Activated T-cell treated with anti-CD3 and anti-CD28 coated beads, Interleukin-2, amount 50 U/mL, for 1 hour (primary cell): Measurements from ENCODE around the gene AHI1.

Experiments used
- DNase-seq: peaks from one replicate; pipeline ENCODE4 v3.0.0-alpha.2; 2020

AHI1 gene

DNA sequence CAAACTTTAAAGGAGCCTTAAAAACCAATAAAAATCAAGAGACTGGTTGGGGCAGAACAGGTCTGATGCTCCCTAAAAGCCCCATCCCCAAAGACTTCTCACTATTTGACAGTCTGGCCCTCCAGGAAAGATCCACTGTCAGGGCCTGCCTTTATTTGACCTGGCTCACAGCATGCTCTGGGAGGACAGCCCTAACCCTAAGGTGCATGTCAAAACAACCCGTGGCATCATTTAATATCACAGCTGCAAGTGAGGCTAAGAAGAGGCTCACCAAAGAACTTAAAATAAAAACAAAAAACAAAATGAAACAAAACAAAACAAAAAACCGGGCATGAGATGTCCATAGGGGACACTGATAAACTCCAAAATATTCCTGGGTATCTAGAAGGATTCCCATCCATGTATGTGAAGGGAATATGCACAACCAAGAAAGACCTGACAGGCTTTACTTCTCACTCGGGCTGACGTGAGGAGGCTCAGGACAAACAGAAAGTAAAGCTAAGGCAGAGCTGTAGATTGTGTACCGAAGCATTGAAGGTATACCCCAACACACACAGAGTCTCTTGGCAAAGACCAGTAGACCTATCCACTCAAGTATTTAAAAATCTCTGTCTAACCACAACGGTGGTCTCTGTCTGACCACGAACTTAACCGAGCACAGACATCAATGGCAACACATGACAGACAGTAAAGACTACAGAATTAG is 57.3 kb downstream of the AHI1 start:
- DNase-seq, result no peak

DNA sequence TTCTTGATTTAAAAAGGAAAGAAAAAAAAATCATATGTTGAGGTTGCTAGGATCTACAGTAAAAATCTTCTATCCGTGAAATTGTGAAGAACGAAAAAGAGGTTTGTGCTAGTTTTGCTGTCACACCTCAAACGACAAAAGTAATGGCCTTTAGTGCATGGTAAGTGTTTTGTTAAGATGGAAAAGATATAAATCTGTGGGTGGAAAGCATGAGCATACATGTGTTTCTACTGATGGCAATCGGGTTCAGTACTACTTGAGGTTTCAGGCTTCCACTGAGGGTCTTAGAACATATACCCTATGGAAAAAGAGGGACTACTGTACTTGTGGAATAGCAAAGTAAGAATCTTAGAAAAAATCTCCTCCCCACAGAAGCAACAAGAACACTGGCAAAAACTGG is 58.0 kb downstream of the AHI1 start:
- DNase-seq, result no peak

GRCh38 chr6:135438907-135439535 is 58.5 kb downstream of the AHI1 start:
- no peak for DNase-seq

GRCh38 chr6:135434991-135435390 is 62.5 kb downstream of the AHI1 start:
- DNase-seq, result no peak

- no peak for DNase-seq
Observed at GRCh38 chr6:135434095-135434494, 63.4 kb downstream of the AHI1 start.

- no peak for DNase-seq
Observed at GRCh38 chr6:135428078-135428477, 69.5 kb downstream of the AHI1 start.

DNA sequence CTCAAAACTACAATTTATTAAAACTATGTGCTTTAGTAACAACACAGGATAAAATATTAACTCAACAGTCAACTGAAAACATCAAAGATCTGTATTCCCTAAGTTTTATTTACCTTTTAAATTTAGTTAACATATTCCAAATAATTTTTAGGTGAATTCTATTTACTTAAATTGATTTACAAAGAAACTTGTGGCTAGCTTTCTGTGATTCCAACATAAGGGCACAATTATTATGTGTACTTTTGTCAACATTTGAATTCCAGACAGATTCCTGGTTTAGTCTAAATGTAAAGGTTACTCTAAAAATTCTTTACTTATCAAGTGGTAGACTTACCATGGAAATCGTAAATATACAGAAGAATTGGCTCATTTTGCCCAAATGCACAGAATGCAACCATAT is 70.7 kb downstream of the AHI1 start:
- DNase-seq, result no peak

DNA sequence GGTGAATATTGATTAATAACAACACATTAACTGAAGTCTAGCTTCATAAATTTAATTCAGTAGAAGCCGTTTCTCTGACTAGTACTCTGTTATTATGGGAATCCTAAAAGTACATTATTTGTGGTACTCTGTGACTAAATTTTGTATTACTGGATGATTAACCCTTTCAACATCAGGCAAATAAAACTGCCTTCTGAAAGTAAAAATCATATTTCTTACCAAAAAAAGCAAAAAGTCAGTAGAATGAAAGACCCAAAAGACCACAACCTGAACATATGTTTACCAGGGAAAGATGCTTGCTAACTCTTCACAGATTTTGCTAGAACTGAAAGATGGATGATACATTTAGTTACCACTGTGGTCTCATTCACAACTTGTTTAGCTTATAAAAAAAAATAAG is 73.2 kb downstream of the AHI1 start:
- DNase-seq, result no peak

DNA sequence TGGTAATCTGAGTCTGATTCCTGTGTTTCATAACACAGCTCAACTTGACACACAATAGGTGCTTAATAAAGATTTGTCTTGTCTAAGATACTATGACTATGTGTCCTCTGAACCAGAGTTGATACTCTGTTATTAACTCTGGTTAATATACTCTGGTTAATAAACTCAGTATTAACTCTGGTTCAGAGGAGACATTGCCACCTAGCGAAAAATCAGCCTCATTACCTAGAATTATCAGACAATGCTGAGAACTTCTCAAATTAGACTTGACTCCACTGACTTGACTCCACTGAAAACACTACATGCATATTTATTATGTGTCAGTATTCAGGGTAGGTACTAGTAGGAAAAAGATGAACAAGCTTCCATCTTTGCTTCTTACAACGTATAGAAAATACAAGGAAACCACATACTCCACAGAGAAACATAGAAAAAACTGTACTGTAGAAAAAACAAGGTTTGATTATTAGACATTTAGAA is 73.9 kb downstream of the AHI1 start:
- no peak for DNase-seq

GRCh38 chr6:135419162-135419561 is 78.4 kb downstream of the AHI1 start:
- no peak for DNase-seq

DNA sequence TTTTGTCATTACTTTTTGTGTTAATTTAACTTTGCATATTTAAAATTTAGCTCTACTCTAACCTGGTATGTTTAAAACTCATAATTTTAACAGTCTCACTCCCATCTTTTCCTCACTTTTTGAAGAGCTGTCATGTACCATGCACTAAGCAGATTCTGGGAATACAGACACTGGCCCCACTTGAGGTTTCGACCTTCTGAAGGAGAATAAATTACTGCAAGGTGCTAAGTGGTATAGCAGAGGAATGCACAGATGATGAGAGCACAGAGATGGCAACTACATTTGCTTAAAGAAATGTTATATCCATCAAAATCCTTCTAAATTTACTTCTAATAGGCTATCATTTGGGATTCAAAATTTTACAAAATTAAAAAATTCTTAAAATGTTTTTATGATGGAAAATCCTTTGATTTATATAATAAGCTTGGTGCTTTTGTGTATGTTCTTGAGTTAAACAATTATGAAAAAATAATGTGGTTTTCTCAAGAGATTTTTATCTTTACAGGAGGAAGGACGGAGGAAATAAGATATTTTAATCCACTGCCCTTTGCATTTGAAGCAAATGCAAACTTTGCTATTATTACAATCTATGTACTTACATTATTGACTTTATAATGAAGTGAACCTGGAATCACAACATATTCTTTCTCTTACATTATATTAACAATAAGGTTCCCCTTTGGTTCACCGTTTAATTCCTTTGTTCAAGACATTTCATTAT is 79.3 kb downstream of the AHI1 start:
- DNase-seq, result no peak

GRCh38 chr6:135412761-135413160 is 84.8 kb downstream of the AHI1 start:
- DNase-seq, result no peak

GRCh38 chr6:135411849-135412248 is 85.7 kb downstream of the AHI1 start:
- DNase-seq, result no peak

DNA sequence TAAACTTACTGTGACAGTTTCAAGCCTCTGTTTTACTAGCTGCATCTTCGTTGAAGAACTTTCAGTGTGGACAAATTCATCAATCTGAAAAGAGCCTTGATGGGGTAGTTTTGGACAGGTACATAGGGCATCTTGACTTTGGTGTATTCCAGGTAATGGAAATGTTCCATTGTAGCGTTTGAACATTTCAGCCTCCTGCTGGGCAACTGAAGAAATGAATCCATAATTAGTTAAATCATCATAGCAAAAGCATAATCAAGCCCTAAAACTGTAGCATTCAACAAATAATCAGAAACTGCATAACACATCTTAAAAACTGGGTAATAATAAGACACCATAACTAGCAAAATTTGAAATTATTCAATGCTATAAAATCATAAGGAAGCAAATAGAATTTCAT is 86.2 kb downstream of the AHI1 start:
- DNase-seq, result no peak

GRCh38 chr6:135410856-135411255 is 86.7 kb downstream of the AHI1 start:
- no peak for DNase-seq

- no peak for DNase-seq
Observed at GRCh38 chr6:135403584-135403983, 94.0 kb downstream of the AHI1 start.

DNA sequence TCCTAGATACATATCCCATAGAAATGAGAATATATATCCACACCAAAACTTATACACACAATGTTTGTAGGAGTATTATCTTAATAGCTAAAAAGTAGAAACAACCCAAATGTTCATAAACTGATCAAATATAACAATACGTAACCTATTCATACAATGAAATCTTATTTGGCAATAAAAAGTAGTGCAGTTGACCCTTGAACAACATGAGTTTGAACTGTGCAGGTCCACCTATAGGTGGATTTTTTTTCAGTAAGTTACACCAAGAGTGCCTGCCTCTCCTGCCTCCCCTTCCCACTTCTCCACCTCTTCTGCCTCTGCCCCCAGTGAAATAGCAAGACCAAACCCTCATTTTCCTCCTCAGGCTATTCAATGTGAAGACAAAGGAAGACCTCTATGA is 95.2 kb downstream of the AHI1 start:
- no peak for DNase-seq

DNA sequence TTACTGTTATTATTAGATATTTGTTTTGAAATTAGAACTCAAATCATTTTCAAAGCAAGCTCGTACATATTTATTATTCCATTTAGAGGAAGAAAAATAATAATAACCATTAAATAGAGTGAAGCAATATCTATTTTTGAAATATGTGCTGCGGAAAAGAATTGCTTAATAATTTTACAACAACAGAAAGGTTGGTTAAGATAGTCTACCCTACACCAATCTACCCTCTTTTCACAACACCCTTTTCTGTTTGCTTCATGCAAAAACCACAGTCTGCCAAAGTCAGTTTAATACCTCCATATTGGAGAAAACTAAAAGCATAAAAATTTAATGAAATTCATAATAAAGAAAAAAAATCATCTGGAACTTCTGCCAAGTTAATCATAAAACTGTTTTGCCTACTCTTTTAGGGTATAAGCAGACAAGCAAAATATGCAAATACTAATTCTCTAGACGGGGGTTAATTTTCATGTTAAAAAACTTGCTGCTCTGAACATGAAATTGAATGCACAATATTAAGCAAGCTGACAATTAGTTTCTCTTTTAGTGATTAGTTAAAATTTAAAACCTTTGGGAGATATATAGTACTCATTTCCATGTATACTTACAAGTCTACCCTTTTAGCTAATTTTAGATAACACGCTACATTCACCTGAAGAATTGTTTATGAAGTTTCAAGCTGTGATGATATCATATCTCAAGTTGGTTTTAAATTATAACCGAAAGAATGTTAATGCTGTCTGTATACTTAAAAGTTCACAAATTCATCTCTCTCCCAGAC is 100.2 kb downstream of the AHI1 start:
- no peak for DNase-seq

DNA sequence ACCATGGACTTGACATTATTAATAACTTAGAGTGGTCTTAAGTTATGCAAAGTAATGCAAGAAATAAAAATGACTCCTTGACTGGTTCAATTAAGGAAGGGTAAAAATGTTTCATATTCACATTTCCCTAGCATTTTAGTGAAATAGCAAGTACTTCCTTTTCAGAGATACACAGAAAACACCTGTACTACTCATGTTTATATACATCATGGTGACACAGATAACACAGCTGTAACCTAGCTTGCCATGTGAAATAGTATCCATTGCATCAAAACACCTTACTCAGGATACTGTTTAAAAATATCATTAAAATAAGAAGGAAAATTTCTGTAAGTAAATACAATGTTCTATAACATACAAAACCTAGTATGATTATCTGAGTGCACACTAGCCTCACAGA is 102.4 kb downstream of the AHI1 start:
- no peak for DNase-seq

- DNase-seq, result no peak
Observed at GRCh38 chr6:135393289-135393688, 104.3 kb downstream of the AHI1 start.

GRCh38 chr6:135390458-135390857 is 107.1 kb downstream of the AHI1 start:
- DNase-seq, result no peak

DNA sequence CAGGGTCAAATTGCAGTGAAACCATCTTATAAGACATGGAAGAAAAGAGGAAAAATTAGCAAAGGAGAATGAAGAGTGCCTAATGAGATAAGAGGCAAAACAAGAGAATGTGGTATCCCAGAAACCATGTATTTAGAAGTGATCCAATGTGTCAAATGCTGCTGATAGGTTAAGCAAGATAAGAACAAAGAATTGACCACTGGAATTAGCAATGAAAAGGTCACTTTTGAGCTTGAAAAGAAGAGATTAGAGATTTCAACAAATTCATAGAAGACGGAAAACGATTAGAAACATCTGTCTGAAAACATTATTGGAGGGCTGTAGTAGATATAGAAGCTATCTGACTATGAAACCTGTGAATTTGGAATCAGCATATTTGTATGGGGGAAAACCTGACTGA is 112.2 kb downstream of the AHI1 start:
- DNase-seq, result no peak

- no peak for DNase-seq
Observed at GRCh38 chr6:135383766-135384165, 113.8 kb downstream of the AHI1 start.
